ENCODE measurements around the gene GRP. TPM values are rescaled to one million over a fixed set of nuclear protein-coding genes. Genes with fewer than 3 reads are reported as not detected.

The GRP gene
- total RNA-seq, 1 donor from 2014 or later: not detected

- Mint-ChIP-seq H3K27ac (ENCODE audit: unreplicated experiment) (no peak overlapping the region), H3K36me3 (ENCODE audit: low read depth, unreplicated experiment) (no peaks in the 10 kb centered on the region), H3K27me3 (ENCODE audit: unreplicated experiment) (no peaks in the 10 kb centered on the region), H3K4me3 (ENCODE audit: unreplicated experiment) (no peak overlapping the region), H3K9me3 (ENCODE audit: unreplicated experiment) (no peaks in the 10 kb centered on the region), H3K4me1 (ENCODE audit: unreplicated experiment) (peaks cover 17% of the 10 kb centered on the region)
- TF ChIP-seq CTCF (IDR thresholded peaks at IDR 0.05; ENCODE audit: unreplicated experiment): no peak
- no peak for DNase-seq (ENCODE audit: low spot score)
These were observed 19.2 kb upstream of the GRP start for GRCh38 chr18:59200787-59201186.

DNA sequence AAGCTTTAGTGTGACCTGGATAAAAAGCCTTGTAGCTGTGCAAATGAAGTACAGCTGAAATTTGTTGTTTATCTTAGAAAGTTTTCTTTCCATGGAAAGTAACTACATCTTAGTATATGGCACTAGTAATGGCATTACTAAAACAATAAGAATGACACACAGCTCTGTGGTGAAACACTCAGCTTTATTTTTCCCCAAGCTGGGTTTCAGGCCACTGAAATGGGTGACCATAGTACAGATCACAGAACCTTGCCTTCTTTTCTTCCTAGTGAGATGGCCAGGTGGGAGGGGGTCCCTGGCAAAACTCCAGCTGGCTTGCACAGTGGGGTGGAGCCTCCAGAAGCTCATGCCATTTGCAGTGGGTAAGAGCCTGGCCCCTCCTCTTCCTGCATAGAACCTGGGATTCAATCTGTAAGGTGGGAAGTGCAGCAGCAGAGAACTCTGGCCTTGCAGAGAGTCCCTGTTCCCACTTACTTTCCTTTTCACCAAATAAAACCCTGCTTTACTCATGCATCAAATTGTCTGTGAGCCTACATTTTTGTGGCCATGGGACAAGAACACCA is 17.6 kb upstream of the GRP start:
- no peak for TF ChIP-seq CTCF (IDR thresholded peaks at IDR 0.05; ENCODE audit: unreplicated experiment)
- H3K9me3 Mint-ChIP-seq (ENCODE audit: unreplicated experiment): no peaks in the 10 kb centered on the region

GRCh38 chr18:59207506-59207905 is 12.5 kb upstream of the GRP start:
- peak overlapping the region; percentile 81 for H3K27ac Mint-ChIP-seq (ENCODE audit: unreplicated experiment)
- no peak for TF ChIP-seq CTCF (IDR thresholded peaks at IDR 0.05; ENCODE audit: unreplicated experiment)
- no peak overlapping the region for H3K4me3 Mint-ChIP-seq (ENCODE audit: unreplicated experiment)
- H3K36me3 Mint-ChIP-seq (ENCODE audit: low read depth, unreplicated experiment): no peaks in the 10 kb centered on the region
- H3K9me3 Mint-ChIP-seq (ENCODE audit: unreplicated experiment): no peaks in the 10 kb centered on the region
- peaks cover 21% of the 10 kb centered on the region for H3K4me1 Mint-ChIP-seq (ENCODE audit: unreplicated experiment)
- no peak for DNase-seq (ENCODE audit: low spot score)
- H3K27me3 Mint-ChIP-seq (ENCODE audit: unreplicated experiment): no peaks in the 10 kb centered on the region

More for the DNA sequence above, 17.6 kb upstream of the GRP start:
- no peak for DNase-seq (ENCODE audit: low spot score)
- no peak overlapping the region for H3K4me3 Mint-ChIP-seq (ENCODE audit: unreplicated experiment)
- no peak overlapping the region for H3K27ac Mint-ChIP-seq (ENCODE audit: unreplicated experiment)
- H3K36me3 Mint-ChIP-seq (ENCODE audit: low read depth, unreplicated experiment): no peaks in the 10 kb centered on the region
- no peaks in the 10 kb centered on the region for H3K27me3 Mint-ChIP-seq (ENCODE audit: unreplicated experiment)
- peaks cover 14% of the 10 kb centered on the region for H3K4me1 Mint-ChIP-seq (ENCODE audit: unreplicated experiment)

DNA sequence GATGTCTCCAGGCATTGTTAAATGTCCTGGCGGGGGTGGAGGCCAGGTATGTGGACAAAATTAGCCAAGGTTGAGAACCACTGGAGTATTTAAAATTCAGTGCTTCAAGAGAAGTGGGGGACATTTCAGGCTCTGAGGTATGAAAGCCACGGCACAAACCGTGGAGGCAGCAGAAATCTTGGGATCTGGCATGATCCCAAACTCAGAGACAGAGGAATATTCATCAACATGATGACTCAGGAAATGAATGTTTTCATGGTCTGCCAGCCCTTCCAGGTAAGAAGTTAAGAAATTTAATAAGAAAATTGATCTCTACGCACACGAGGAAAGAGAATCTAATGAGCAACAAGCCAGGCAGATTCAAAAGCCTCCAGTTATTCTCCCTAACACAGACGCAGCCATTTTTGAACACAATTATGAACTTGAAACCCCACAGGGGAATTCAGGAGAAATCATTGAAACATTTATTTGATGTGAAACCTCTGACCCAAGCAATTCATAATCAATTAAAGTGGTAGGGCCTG is 11.3 kb upstream of the GRP start:
- TF ChIP-seq CTCF (IDR thresholded peaks at IDR 0.05; ENCODE audit: unreplicated experiment): no peak
- Mint-ChIP-seq H3K27me3 (ENCODE audit: unreplicated experiment) (no peaks in the 10 kb centered on the region), H3K4me3 (ENCODE audit: unreplicated experiment) (no peak overlapping the region), H3K27ac (ENCODE audit: unreplicated experiment) (no peak overlapping the region), H3K36me3 (ENCODE audit: low read depth, unreplicated experiment) (no peaks in the 10 kb centered on the region), H3K9me3 (ENCODE audit: unreplicated experiment) (no peaks in the 10 kb centered on the region), H3K4me1 (ENCODE audit: unreplicated experiment) (peaks cover 21% of the 10 kb centered on the region)
- DNase-seq (ENCODE audit: low spot score): no peak

GRCh38 chr18:59210299-59210698 is 9.7 kb upstream of the GRP start:
- DNase-seq (ENCODE audit: low spot score): no peak

More at GRCh38 chr18:59210299-59210698, 9.7 kb upstream of the GRP start:
- H3K4me3 Mint-ChIP-seq (ENCODE audit: unreplicated experiment): no peak overlapping the region
- peaks cover 21% of the 10 kb centered on the region for H3K4me1 Mint-ChIP-seq (ENCODE audit: unreplicated experiment)
- TF ChIP-seq CTCF (IDR thresholded peaks at IDR 0.05; ENCODE audit: unreplicated experiment): no peak
- H3K36me3 Mint-ChIP-seq (ENCODE audit: low read depth, unreplicated experiment): no peaks in the 10 kb centered on the region
- no peaks in the 10 kb centered on the region for H3K9me3 Mint-ChIP-seq (ENCODE audit: unreplicated experiment)
- no peak overlapping the region for H3K27ac Mint-ChIP-seq (ENCODE audit: unreplicated experiment)
- H3K27me3 Mint-ChIP-seq (ENCODE audit: unreplicated experiment): peaks cover 3% of the 10 kb centered on the region

Measured in endothelial cell (in vitro differentiated cells).